GM18511 (cell line): ENCODE data around the gene ETV6.
A peak's percentile ranks its signal among the peaks of the same experiment; 100 is the strongest.

Experiments used
- ATAC-seq: cut with Tn5 transposase; IDR thresholded peaks from one replicate; pipeline ENCODE4 v1.9.1; 2021; ENCODE audit warnings: mild to moderate bottlenecking, moderate library complexity; ENCODE audit not compliant: unreplicated experiment

Gene ETV6

GRCh38 chr12:11689591-11690186, 40.2 kb downstream of the ETV6 start:
- no peak for ATAC-seq

- ATAC-seq, result no peak
These were observed 43.6 kb downstream of the ETV6 start for GRCh38 chr12:11693067-11693466.

GRCh38 chr12:11693601-11694000, 44.1 kb downstream of the ETV6 start:
- no peak for ATAC-seq

GRCh38 chr12:11694528-11694927, 45.1 kb downstream of the ETV6 start:
- ATAC-seq, result no peak

- ATAC-seq, result no peak
These were observed 45.8 kb downstream of the ETV6 start for GRCh38 chr12:11695321-11695720.

GRCh38 chr12:11696084-11696483, 46.6 kb downstream of the ETV6 start:
- no peak for ATAC-seq

GRCh38 chr12:11697131-11697530, 47.7 kb downstream of the ETV6 start:
- ATAC-seq, result no peak

GRCh38 chr12:11697670-11698387, 48.4 kb downstream of the ETV6 start:
- ATAC-seq, result no peak

GRCh38 chr12:11698729-11699128, 49.3 kb downstream of the ETV6 start:
- no peak for ATAC-seq

- ATAC-seq, result no peak
These were observed 52.0 kb downstream of the ETV6 start for GRCh38 chr12:11701433-11701832.

- peak; percentile 65 for ATAC-seq
These were observed 53.5 kb downstream of the ETV6 start for GRCh38 chr12:11702959-11703358.

GRCh38 chr12:11703378-11703777, 53.9 kb downstream of the ETV6 start:
- no peak for ATAC-seq

- ATAC-seq, result no peak
These were observed 54.6 kb downstream of the ETV6 start for GRCh38 chr12:11704089-11704488.

- no peak for ATAC-seq
These were observed 55.5 kb downstream of the ETV6 start for GRCh38 chr12:11705010-11705409.

- no peak for ATAC-seq
These were observed 57.3 kb downstream of the ETV6 start for GRCh38 chr12:11706509-11707379.

GRCh38 chr12:11707535-11707934, 58.1 kb downstream of the ETV6 start:
- no peak for ATAC-seq

- ATAC-seq, result no peak
These were observed 60.0 kb downstream of the ETV6 start for GRCh38 chr12:11709513-11709912.

GRCh38 chr12:11710431-11710830, 61.0 kb downstream of the ETV6 start:
- ATAC-seq, result no peak

GRCh38 chr12:11710906-11711305, 61.4 kb downstream of the ETV6 start:
- ATAC-seq, result no peak

GRCh38 chr12:11711651-11712327, 62.3 kb downstream of the ETV6 start:
- no peak for ATAC-seq

GRCh38 chr12:11712491-11712890, 63.0 kb downstream of the ETV6 start:
- ATAC-seq, result no peak
